Measurements from ENCODE around the gene KCNK6.
"Not testable (repeated sequence)": the region's sequence is repeated elsewhere in the genome, so short reads cannot be mapped to it uniquely, and the experiment has no call there.

KCNK6 gene

DNA sequence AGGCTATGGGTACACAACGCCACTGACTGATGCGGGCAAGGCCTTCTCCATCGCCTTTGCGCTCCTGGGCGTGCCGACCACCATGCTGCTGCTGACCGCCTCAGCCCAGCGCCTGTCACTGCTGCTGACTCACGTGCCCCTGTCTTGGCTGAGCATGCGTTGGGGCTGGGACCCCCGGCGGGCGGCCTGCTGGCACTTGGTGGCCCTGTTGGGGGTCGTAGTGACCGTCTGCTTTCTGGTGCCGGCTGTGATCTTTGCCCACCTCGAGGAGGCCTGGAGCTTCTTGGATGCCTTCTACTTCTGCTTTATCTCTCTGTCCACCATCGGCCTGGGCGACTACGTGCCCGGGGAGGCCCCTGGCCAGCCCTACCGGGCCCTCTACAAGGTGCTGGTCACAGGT, 6.9 kb downstream of the KCNK6 start:
- no peak for FAIRE-seq

DNA sequence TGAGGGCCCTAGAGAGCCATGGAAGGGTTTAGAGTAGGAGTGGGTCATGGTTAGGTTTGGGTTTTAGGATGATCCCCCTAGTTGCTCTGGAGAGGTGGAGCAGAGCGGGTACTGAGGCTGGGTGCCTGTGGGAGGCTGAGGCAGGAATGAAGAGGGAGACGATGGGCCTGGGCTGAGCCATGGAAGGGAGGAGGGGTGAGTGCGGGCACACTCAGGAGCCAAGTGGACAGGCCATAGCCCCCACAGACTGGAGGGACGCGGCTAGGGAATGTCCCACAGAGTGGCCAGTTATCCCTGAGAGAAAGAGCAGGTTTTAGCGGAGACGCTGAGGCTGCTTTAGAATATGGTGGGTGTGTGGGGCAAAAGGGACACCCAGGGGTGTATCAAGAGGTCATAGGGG, 10.0 kb downstream of the KCNK6 start:
- FAIRE-seq: no peak

DNA sequence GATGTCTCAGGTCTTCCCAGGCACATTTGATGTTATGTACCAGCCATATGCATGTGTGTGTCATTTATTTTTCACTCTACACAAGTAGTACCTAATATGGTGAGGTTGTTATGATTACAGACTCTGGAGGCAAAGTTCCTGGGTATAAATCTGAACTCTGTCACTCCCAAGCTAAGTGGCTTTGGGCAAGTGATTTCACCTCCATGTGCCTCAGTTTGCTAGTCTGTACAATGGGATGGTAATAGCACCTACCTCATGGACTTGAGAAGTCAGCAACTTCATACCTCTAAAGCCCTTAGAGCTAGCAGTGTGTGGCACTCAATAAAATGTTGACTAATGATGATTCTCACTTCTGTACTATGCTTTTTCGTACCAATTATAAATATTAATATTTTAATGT, 12.1 kb downstream of the KCNK6 start:
- FAIRE-seq: no peak

DNA sequence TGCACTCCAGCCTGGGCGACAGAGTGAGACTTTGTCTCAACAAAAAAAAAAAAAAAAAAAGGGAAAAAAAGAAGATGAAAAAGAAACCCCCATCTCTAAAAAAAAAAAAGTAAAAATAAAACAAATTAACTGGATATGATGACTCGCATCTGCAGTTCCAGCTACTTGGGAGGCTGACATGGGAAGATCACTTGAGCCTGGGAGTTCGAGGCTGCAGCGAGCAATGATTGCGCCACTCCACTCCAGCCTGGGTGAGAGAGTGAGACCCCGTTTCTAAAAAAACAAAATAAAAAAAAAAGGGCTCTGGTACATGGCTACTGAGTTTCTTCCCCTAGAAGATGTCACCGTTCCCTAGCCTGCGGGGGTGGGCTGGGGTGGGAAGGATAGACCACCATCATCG, 13.6 kb downstream of the KCNK6 start:
- no peak for FAIRE-seq

DNA sequence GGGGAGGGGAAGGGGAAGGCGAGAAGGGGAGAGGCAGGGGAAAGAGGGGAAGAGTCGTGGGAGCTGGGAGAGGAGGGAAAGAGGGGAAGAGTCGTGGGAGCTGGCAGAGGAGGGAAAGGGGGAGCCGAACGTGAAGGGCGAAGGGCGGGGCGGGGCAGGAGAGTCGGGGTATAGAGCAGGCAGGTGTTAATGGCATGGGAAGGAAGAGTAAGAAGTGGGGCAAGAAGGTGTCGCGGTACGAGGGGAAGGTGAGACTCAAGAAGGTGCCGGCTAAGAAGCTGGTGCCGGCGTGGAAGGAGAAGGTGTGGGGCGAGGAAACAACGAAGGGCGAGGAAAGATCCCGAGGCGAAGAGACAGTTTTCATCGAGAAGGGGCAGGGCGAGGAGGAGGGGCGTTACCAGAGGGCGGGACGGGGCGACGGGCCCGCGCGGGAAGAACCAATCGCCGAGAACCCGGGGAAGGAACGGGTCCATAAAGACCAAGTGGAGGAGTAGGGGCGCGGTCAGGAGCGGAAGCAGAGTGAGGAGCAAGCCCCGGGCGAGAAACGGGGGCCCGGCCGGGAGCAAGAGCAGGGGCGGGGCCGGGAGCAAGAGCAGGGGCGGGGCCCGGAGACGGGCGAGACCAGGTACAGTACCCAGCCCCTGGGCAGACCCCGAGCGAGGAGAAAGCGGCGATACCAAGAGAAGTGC, 16.4 kb downstream of the KCNK6 start:
- FAIRE-seq: peak; percentile 98

DNA sequence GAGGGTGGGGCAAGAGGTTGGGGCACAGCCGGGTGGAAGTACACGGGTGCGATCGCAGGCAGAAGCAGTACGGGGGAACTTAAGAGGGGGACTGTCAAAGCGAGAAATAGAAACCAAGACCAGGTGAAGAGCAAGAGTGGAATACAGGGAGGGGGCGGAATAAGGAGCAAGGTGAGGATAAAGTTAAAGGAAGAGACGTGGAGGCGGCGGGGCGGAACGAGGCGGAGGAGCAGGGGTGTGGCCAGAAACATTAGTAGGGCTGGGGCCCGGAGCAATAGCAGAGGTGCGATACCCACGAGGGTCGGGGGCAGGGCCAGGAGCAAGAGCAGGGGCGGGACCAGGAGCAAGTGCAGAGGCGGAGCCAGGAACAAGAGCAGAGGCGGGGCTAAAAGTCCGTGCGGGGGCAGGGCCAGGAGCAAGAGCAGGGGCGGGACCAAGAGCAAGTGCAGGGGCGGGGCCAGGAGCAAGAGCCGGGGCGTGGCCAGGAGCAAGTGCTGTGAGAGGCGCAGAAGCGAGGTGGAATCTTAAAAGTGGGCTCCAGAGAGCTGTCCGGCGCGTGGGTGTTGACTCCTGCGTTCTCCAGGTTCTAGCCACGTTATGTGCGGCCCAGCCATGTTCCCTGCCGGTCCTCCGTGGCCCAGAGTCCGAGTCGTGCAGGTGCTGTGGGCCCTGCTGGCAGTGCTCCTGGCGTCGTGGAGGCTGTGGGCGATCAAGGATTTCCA, 17.2 kb downstream of the KCNK6 start:
- peak; percentile 95 for FAIRE-seq

DNA sequence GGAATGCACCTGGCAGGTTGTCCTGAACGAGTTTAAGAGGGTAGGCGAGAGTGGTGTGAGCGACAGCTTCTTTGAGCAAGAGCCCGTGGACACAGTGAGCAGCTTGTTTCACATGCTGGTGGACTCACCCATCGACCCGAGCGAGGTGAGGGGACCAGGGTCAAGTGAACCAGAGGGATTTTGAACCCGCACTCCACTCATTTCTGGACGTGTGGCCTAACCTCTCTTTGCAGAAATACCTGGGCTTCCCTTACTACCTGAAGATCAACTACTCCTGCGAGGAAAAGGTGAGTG, 17.7 kb downstream of the KCNK6 start:
- no peak for FAIRE-seq

DNA sequence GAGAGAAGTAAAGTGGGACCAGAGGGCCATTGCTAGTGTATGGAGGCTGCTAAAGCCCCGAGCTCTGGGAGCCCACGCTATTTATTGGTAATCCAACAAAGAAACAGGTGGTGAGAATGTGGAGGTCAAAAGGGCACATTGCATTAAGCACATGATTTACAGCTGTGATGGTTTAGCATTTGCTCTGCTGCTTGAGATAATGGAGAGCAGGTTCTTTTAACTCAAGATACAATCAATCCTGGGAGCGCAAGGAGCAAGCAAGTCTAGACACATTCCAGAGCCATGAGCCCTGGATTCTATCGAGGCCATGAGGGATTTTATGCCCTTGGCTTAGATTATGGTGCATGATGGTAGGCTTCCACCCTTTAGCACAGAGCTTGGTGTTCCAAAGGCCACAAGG, 19.4 kb downstream of the KCNK6 start:
- FAIRE-seq: not testable (repeated sequence)

DNA sequence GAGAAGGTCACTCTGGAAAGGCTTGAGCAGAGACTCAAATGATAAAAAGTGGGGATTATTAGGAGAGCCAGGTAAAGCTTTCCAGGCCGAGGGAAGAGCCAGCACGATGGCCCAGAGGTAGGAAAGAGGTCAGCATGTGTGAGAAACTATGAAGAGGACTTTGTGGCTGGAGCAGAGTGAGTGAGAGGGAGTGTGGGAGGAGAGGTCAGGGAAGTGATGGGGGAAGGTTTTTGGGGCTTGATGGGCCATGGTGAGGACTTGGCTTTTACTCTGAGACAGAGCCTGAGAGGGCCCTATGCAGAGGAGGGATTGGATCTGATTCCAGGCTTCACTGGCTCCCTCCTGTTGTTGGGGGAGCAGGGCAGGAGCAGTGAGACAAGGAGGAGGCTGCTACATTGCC, 21.3 kb downstream of the KCNK6 start:
- no peak for FAIRE-seq

DNA sequence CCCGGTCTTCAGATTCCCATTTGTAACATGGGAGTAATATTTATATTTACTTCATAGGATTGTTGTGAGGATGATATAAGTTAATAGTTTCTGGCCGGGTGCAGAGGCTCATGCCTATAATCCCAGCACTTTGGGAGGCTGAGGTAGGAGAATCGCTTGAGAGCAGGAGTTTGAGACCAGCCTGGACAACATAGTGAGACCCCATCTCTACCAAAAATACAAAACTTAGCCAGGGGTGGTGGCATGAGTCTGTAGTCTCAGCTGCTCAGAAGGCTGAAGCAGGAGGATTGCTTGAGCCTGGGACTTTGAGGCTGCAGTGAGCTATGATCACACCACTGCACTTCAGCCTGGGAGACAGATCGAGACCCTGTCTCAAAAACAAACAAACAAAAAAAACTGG, 27.2 kb downstream of the KCNK6 start:
- FAIRE-seq: no peak

DNA sequence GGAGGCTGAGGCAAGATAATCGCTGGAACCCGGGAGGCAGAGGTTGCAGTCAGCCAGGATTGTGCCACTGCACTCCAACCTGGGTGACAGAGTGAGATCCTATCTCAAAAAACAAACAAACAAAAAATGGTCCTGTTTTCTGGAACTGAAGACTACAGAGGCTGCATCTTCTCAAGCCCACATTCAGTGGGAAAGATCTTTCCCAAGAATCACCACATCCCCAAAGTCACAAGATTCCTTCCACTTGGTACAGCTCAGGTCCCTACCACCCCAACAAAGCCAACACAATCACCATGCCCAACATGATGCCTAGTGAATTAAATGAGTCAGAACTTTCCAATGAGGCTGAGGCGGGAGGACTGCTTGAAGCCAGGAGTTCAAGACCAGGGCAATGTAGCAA, 31.2 kb downstream of the KCNK6 start:
- FAIRE-seq: no peak

DNA sequence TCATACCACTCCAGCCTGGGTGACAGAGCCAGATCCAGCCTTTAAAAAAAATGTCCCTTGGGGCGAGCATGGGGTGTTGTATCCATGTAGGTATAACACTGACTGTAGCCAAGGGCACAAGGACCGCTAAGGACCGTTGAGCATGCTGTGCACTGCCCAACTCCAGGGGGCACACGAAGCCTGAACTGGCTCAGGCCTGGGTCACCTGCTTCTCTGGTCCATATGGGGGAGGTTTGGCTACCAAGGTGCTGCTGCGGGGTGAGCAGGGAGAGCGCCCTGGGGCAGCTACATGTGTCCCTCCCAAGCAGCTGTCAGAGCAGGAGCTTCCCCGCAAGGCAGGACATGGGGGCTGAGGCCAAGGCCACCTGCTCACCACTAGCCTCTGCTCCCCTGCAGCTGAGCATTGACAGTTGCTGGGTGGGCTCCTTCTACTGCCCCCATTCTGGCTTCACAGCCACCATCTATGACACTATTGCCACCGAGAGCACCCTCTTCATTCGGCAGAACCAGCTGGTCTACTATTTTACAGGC, 32.3 kb downstream of the KCNK6 start:
- no peak for FAIRE-seq

DNA sequence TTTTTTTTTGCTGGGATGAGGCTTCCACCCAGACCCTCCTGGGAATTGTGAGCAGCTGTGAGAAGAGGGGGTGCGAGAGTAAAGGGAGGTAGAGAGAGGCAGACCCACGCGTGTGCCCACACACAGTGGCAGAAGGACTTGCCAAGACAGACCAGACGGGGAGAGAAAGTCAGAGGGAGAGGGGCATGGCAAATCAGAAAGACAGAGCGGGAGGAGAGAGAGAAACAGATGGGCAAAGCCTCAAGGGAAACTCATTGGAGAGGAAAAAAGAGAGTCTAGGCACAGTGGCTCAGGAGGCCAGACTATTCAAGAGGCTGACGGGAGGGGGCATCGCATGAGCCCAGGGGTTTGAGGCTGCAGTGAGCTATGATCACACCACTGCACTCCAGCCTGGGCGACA, 33.0 kb downstream of the KCNK6 start:
- FAIRE-seq: no peak

DNA sequence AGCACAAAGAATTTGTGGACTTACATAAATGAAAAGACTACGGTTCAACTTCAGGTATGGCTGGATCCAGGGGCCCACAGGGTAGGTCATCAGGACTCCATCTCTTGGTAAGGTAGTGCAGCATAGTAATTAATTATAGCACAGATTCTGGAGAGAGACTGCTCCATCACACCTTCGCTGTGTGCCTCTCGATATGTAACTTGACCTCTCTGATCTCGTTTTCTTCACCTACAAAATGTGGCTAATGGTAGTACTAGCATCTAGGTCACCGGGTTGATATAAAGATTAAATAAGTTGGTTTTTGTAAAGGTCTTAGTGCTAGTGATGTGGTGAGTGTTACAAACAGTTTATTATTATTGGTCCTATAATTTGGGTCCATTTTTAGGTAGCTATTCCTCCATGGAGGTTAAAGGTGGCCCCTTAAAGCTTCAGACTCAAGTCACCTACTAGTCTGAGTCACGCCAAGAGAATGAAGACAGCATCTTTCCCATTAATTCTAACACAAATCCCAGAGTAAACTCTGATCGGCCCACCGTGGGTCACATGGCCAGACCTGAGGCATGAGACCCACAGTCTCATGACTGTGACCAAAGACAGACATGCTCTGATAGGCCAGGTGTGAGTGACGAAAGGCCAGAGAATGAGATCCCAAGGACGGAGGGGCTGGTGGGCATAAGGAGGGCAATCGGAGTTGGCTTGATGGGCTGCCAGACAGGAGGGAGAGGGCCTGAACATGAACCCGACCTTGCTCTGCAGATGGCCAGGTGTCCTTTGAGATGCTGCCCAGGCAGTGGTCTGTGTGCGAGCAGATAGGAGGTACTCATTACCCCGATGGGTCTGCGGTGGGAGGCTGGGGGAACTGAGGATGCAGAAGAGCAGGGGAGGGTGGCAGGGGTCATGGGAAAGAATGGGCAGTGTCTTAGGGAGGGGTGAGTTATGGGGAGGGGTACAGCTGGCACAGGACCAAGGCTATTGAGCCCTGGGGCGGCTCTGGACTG, 36.4 kb downstream of the KCNK6 start:
- FAIRE-seq: no peak

DNA sequence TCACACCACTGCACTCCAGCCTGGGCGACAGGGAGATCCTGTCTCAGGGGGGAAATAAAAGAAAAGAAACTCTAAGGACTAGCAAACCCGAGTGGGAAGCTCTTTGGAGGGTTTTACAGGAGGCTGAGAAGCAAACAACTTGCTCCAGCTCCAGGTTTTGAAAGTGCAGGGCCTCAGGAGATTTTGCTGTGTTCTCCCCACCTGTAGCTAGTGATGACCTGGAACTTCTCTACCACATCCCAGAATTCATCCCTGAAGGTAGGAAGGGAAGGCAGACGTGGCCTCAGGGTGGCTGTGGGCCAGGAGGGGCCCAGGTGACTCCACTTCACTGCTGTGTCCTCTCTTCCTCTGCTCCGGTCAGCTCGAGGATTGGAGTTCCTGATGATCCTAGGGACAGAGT, 38.4 kb downstream of the KCNK6 start:
- FAIRE-seq: no peak

DNA sequence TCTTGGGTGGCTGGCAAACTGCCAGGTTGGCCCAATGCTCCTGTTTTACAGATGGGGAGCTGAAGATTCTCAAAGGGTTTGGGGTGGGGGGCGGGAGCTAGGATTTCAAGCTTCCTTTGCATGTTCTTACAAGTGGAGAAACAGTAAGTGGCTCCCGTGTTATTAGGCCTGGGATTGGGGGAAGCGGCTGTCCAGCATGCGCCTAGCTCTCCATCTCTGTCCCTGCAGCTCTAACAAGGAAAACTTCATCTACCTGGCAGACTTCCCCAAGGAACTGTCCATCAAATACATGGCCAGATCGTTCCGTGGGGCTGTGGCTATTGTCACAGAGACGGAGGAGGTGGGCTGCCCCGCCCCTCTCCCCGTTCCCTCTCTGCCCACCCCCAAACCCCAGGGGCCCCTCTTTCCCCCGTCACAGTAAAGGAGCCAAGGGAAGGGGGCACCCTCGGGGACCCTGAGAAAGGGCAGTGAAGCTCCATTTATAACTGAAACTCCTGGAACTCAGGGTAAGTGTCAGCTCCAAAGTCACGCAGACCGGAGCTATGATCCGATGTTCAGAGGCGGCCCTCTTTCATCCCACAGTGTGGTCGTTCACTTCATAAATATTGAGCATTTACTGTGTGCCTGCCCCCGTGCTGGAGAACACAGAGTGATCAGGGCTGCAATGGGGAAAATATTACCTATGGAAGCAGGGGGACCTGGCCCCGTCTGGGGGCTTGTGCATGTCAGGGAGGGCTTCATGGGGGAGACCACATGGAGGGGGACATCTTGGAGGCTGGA, 39.8 kb downstream of the KCNK6 start:
- FAIRE-seq: no peak

DNA sequence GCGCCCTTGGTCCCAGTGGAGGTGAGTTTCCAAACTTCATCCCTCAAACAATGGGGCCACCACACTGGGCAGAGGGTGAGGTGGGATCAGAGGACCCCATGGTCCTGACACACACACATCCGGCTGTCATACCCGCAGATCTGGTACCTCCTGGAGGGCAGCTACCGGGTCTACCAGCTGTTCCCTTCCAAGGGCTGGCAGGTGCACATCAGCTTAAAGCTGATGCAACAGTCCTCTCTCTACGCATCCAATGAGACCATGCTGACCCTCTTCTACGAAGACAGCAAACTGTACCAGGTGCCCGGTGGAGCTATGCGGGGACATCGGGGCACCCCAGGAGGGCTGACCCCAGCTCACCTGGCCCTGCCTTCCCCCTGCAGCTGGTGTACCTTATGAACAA, 40.7 kb downstream of the KCNK6 start:
- no peak for FAIRE-seq

DNA sequence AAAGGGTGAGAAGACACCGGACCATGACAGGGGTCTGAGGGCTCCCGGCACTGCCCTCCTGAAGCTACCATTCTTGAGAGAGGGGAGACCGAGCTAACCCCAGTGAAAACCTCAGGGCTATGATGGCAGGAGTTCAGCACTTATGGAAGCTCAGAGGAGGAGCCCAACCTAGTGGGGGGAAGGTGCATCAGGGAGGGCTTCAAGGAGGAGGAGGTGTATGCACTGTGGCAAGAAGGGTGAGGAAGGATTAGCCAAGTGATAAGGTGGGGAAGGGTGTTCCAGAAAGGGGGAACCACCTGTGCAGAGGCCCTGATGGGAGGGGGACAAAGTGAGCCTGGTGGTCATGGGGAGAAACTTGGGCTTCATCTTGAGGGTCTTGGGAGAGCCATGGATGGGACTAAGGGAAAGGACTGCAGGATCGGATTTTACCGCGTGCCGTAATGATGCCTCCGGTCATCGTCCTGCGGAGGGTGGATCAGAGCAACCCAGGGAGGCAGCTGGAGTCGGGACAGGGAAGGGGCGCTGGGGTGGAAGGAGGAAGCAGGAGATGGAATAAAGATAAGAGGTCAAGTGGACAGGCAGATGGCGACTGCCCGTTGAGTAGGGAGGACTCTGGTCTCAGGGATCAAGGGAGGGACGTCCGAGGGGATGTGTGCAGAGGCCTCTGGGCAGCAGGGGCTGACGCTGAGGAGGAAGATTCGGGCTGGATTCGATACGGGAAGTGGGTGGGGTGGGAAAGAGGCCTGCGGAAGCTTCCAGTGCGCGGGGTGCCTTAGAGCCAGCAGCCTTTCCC, 41.4 kb downstream of the KCNK6 start:
- FAIRE-seq: no peak

DNA sequence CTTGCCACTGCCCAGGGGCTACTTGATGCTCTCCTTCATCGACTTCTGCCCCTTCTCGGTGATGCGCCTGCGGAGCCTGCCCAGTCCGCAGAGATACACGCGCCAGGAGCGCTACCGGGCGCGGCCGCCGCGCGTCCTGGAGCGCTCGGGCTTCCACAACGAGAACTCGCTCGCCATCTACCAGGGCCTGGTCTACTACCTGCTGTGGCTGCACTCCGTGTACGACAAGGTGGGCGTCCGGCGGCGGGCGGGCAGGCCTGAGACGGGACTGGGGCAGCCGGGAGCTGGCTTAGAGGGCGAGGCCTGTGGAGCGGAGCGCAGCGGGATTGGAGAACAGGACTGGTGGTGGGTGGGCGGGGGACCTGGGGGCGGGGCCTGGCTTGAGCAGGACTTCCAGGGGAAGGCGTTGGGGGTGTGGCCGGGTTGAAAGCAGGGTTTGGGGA, 42.0 kb downstream of the KCNK6 start:
- no peak for FAIRE-seq

DNA sequence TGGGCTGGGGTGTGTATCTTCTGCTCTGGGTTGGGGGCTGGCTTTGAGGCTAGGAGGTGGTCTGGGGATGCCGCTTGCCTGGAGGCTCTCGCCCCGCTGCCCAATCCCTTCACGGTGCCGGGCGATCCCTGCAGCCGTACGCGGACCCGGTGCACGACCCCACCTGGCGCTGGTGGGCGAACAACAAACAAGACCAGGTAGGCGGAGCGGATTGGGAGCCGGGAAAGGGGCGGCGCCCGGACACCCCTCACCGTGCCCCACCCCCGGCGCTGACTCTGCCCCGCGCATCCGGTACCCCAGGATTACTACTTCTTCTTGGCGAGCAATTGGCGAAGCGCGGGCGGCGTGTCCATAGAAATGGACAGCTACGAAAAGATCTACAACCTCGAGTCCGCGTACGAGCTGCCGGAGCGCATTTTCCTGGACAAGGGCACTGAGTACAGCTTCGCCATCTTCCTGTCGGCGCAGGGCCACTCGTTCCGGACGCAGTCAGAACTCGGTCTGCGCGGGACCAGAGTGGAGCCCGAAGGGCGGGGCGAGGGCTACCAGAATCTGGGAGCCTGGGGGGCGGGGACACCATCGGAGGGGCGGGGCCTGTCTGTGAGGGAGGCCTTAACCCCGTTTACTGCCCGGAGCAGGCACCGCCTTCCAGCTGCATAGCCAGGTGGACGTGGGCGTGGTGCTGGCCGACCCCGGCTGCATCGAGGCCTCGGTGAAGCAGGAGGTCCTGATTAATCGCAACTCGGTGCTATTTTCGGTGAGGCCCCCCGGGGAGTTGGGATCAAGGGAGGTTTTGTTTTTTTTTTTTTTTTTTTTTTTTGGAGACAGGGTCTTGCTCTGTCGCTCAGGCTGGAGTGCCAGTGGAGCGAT, 42.7 kb downstream of the KCNK6 start:
- no peak for FAIRE-seq

All from A204.1 (cell line).